Retina (tissue), 1 donor: ENCODE measurements around the gene RBBP8NL.

Source experiments
- DNase-seq: peaks from one replicate; pipeline ENCODE4 v3.0.0-alpha.2; 2016

The RBBP8NL gene

DNA sequence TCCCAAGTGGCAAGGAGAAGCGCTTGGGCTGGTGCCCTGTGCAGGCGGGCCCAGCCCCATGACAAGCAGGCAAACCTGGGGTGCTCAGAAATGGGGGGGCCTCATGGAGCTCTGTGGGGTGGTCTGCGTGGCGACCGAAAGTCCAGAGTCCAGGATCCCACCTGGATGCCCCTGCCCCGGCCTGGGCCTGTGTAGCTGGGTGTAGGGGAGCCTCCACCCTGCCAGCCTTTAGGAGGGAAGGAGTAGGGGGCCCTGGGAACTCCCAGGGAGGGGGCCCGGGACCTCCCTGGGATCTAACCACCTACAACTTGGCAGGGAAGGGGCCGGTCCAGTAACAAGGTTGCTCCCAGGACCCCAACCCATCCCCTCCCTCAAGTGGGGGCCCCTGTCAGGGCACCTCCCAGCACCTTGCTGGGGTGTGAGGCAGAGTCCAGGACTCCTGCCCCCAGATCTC, 55.7 kb downstream of the RBBP8NL start:
- DNase-seq: no peak

DNA sequence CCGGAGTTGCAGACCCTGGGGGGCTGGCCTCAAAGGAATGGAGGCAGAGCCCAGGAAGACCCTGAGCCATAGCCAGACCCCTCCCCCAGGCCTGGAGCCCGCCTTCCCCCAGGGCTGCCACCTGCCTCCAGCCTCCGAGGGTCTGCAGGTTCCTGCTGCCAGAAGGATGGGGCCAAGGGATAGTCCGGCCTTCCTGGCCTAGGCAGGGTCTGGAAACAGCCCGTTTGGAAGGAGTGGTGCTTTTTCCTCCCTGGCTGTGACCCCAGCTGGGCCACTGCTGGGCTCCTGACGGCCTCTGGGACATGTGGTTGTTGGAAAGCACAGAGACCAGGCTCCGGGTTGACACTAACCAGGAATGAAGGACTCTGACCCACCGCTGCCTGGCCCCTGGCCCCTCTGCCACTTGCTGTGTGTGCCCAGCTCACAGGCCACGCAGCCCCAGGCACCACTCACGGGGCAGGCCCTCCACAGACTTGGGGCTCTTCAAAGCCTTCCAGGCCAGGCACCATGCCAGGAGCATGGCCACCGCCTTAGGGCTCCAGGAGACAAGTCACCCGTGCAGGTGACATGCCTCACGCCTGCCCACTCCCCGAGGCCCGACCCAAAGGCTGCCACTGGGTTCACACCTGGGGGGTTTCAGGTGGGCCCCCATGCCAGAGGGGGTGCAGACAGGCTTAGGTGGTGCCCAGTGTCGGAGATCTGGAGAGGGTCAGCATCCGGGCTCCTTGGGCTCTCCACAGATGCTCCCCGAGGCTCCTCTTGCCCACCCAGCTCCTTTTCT, 56.3 kb downstream of the RBBP8NL start:
- peak; percentile 44 for DNase-seq

DNA sequence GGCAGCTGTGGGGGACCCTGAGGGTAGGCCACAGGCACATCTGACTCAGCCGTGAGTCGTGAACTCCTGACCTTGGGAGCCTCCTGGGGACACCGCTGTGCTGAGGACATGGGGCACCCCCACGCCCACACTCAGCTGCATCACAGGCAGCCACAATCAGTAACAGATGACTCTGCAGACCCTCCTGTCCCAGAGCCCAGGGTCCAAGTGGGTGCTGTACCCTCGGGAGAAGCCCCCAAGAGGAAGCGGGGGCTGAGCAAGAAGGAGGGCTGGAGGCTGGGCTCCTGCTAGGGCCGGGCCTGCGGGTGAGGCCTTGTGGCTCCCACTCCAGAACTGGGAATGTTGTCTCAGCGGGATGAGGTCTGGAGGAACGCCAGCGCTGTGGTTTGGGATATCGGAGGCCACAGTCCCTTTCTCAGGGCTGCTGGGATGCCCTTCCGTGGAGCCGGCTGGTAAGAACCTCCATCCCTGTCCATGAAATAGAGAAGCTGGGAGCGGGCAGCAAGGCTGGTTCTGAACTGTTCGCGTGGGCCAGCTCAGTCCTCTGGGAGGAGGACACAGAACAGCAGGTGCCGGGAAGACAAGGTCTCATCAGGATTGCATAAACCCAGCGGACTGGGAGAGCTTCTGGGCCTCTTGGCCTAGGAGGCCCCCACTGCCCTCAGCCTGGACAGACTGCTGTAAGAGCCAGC, 57.1 kb downstream of the RBBP8NL start:
- DNase-seq: peak; percentile 19

DNA sequence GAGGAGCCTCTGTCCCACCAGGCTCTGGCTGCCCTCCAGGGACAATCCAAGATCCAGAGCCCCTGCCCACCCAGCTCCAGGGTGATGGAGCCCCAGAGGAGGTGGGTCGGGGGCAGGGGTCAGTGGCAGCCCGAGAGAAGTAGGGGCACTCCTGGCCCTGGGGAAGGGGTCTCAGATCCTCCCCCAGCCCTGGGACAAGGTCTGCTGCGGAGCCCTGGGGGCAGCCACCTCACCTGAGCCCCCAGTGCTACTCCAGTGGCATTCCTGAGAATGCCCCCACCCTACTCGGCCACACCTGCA, 57.6 kb downstream of the RBBP8NL start:
- DNase-seq: peak; percentile 14

DNA sequence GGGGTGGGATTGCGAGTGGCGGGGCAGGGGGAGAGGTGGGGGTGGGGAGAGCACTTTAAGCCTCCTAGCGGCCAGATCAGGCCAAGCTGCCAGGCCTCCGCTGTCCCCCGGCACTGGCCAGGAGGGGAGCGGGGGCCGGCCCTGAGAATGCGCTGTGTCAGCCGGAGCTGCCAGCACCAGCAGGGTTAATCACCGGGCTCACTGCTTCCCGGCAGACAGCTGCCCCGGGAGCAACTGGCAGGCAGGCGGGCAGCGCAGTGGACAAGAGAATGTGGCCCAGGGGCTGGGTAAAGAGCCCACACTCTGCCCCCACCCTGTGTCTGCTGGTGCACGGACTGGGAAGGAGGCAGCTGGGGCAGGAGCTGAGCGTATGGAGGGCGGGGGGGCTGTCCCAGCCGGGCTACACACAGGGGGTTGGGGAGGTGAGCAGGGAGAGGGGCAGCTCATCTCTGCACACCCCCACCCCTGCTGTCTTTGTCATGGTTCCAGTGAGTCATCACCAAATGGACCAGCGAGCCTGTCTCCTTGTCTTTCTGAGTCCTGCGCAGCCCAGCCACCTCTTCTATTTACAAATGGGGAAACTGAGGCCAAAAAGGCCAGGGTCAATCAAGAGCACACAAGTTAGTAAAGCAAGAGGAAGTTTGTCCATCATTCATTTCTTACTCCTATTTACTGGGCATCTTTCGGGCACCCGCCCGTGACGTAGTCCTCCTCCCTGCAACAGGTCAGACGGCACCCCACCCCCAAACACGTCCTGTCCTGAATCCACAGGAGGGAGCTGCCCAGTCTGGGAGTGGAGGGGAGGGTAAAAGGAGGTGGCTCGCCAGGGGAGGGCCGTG, 58.1 kb downstream of the RBBP8NL start:
- DNase-seq: peak; percentile 79

DNA sequence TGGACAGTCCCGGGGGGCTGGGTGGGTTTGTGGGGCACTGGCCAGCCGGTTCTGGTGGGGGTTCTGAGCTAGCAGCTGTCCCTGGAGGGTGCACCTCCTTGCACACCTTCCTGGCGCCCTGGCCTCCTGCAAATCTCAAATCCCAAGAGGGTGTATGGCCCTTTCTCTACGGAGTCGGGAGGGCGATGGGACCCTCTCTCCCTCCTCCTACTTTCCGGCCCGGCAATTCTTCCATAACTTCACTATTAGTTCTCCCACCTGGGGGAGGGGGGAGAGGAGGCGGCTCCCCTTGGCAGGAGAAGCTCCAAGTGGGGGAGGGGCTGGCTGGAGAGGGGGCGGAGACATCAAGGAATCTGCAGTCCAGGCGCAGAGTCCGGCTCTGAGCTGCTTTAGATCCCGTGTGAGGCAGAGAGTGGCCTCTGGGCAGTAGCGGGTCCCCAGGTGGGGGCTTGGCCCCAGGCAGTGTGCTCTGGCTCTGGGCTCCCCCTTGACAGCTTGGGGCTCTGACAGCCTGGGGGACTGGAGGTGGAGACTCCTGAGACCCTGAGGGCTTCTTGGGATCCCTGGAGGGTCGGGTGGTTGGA, 58.9 kb downstream of the RBBP8NL start:
- DNase-seq: peak; percentile 68

DNA sequence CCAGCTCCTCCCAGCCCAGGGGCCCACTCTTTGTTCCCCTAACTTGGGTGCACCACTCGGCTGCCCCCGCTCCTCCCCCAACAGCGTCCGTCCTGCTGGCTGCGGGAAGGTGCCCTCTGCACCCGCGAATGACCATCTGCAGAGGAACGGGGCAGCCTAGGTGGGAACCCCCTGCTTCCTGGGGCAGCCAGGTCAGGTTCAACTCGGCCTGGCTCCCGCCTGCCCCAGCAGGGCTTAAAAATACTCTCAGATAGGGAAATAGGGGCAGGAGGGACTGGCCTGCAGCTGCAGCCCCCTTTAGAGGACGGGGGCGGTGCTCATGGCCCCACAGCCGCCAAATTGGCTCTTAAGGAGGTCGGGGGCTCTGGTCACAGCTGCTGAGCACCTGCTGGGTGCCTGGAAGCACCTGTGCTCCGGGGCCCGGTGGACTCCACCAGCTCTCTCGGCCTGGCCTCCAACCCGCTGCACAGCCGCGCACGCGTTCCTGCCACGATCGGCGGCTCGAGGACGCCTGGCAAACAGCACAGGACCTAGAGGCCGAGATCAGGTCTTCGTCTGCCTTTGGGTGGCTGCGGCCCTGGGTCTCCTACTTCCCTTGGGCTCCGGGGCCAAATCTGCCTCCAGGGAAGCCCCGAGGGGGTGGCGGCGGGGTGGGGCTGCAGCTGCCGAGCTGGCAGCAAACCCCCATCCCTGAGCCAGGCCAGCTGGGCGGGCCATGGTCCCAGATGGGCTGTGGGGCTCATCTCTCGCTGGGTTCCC, 59.5 kb downstream of the RBBP8NL start:
- DNase-seq: peak; percentile 79

DNA sequence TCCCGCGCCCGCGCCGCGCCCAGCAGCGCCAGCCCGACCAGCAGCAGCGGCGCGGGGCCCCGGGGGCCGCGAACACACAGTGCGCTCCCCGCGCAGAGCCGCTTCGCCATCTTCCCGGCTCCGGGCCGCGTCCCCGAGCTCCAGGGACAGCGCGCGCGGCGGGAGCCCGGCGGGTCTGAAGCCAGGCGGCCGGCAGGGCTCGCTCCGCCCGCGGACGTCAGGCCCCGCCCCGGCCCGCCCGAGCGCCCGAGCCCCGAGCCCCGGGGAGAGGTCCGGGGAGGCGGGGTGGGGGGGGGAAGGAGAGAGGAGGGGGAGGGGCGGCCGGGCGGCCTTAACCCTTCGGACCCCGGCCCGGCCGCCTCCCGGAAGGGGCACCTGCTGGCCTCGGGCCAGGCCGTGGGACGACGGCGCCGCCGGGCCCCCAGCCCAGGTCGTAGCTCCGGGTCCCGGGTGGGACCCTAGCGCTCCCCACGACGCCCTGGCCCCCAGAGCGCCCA, 60.2 kb downstream of the RBBP8NL start, which contains the start of gene LAMA5:
Gene LAMA5 (minus strand): TSS at position 177 of the 497 bp plus-strand sequence. CDS start 67 bp downstream, at position 110.
- DNase-seq: no peak

DNA sequence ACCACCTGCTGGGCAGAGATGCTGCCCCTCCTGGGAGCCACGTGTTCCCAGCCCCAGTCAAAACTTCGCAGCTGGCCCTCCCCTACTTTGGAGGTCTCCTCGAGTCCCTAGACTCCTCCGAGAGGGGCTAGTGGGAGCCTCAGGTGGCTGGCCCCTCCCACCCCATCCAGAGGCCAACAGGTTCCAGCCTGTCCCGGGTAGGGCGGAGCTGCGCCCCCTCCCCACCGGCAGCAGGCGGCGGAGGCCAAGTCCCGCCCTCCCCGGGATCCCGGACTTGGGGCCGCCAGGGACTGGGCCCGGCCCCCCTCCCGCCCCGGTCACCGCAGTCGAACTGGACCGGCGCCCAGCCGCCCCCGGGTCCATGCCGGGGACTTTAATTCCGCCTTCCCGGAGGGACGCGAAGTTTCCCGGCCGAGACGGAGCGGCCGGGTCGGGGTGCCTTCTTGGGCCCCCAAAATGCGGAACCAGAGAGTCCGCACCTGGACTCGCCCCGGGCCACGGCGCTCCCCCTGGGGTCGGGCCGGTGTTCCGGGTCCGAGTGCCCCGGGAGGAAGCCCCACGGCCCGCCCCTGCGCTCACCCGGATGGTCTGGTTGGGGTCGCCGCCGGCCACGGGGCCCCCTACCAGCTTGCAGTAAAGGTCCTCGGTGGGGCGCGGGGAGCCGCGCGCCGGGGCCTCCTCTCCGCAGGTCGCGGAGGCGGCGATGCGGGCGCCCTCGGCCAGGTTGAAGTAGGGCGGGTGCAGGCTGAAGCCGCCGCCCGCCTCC, 60.8 kb downstream of the RBBP8NL start:
- DNase-seq: peak; percentile 47

DNA sequence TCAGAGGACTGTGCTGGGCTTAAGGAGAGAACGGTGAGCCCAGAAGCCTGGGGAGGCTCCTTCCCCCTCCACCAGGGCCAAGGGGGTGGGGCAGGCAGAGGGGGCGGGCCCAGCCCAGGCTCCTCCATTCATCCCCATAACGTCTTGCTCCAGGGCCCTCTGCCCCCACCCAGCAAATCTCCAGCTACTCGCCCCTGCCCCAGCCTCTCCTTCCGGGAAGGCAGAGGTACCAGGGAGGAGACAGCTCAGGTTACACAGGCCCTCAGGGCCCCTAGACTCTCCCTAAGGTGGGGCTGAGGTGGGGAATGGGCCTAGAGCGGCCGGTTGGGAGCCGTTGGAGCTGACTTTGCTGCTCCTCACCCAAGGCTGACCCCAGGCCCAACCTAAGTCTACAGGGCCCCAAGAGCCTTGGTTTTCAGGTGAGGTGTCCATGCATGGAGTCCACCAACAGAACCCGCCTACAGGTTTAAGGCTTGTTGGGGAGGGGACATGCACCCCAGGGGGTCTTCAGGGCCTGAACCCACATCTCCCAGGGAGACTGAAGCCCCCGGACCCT, 61.4 kb downstream of the RBBP8NL start:
- peak; percentile 39 for DNase-seq

DNA sequence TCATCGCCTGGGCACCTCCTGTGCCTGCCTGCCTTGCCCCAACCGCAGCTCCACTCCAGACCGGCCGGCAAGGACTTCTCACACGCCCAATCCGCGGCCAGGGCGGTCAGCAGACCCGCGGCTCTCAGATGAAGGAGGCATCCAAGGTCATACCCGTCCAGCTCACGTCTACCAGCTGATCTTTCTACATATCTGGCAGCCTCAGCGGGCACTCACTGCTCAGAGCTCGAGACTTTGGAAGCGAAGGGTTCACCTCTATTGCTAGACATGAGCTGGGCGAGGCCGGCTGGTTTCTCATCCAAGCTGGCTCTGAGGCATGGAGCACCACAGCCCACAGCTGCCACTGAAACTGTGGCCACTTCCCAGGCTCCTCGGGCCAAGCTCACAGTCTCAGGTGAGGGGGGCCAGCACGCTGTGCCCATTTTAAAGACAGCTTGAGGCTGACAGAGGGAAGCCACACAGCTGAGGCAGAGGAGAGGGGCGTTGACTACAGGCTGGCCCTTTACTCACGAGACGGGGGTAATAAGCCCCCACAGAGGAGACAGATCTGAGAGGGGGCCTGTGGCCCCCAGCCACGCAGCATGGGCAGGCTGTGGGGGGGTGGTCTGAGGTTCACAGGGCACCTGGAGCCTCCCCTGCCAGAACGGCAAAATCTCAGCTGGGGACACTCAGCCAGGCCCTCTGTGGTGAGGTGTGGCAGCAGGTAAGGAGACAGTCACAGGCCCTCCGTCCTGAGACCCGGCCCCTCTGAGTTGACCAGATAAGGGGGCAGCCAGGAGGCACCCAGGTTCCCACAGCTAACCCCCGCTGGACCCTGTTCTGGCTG, 62.2 kb downstream of the RBBP8NL start:
- no peak for DNase-seq

DNA sequence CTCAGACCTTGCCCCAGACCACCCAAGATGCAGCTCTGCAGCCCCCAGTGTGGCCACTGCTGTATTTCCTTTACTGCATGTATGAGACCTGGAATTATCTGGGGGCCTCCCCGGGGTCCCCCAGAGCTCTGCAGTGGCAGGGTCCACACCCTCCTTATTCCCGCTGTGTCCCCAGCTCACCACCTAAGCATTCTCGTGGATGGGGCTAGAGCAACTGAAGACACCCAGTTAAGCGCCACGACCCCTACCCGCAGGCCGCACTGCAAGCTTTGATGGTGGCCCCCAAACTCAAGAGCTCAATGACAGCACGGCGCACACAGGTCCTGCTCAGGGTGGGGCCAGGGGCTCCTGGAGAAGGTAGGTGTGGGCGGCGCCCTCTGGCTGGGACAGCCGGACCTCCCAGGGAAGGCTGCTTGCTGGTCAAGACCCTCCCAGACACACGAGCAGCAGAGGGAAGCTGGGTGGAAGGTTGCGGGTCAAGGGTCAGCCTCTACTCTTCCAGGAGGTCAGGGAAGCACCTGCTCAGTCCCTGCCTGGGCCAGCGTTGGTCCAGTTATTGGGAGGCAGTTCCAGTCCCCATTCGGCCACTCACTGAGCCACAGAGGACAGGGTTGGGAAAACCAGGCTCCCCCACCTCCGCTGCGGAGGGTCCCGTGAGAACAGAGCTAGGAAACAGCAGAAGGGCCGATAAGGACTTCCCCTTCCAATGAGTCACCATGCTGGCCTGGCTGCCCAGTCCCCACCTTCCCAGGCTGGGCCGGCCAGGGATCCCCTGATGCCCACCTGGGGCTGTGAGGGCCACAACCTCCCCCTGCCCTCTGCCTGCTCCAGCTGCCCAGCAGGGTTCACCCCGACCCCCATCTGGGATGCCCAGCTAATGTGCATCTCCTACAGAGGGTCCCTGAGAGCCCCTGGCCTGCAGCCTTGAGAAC, 63.2 kb downstream of the RBBP8NL start:
- DNase-seq: peak; percentile 33

DNA sequence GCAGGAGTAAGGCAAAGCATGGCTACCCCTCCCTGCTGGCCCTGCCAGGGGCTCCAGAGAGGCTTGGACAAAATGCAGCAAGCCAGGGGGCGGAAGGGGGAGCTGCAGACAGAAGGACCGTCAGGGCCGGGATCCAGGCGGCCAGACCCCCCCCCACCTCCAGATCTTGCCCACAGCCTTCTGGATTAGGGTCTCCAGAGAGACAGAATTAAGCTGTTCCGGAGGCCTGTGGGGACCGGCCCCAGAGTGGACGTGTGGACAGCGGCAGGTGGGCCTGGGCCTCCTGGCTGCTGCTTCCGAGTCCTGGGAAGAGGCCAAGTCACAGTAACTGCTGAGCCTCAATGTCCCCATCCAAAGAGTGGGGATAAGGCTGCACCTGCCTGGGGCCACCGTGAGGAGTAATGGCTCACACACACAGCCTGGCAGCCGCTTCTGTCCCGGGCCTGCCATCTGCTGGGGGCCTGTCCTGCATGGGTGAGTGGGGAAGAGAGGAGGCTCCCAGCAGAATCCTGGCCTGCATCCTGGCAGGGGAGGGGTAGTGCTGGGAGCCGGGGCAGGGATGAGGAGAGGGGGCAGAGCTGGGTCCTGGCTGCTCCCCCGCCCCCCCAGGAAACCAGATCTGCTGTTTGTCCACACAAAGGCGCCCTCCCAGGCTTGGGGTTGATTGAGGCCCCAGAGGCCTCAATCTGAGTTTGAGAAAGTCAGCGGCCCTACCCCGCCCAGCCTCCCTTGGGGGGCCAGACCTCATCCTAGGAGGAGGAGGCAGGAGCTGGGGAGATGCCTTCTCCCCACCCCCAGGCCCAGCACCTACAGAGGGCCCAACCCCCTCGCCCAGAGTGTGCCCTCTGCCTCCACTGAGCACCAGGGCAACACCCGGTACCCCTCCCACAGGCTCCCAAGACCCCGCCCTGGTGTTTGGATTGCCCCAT, 64.1 kb downstream of the RBBP8NL start:
- peak; percentile 42 for DNase-seq

DNA sequence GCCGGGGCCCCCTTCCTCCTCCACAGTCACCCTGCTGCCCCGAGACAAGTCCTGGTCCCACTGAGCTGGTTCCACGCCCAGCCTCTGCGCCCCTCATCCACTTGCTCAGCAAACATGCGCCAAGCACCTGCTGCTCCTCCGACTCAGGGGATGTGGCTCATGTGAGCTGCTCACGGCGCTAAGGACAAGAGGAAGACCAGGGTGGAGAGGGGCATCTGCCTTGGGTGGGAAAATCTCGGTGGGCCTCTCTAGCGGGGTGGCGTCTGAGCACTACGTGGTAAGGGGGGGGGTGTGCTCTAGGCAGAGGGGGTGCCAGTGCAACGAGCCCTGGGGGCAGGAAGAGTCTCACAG, 64.8 kb downstream of the RBBP8NL start:
- peak; percentile 21 for DNase-seq

DNA sequence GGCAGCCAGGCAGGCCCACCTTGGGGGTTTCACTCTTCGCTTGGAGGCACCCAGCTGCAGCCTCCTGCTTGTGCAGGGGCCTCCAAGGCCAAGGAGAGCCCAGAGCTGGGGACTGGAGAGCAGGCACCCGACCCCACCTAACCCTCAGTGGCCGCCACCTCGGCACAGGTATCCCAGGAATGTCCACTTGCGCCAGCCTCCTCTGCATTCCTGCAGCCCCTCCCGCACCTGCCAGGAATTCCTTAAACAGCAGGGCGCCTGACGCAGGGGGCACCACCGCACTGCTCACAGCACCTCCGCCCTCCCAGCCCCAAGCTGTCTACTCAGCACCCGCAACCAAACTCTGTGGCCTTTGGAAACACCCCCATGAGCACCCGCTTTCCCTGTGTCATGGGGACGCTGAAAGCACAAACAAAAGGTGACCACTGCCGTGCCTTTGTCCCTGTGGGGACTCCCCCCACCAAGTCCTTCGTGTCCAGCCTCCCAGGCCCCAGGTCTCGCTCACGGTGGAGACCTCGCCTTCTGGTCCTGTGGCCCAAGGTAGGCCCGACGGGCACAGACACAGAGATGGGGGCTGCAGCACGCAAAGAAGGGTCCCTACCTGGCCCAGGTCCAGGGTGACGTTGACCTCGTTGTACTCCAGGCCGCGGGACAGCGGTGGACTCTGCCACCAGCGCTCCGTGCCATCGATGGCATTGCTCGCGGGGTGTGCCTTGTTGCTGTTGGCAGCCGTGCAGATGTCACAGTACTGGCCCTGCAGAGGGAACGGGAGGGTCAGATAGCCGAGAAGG, 65.3 kb downstream of the RBBP8NL start:
- no peak for DNase-seq

DNA sequence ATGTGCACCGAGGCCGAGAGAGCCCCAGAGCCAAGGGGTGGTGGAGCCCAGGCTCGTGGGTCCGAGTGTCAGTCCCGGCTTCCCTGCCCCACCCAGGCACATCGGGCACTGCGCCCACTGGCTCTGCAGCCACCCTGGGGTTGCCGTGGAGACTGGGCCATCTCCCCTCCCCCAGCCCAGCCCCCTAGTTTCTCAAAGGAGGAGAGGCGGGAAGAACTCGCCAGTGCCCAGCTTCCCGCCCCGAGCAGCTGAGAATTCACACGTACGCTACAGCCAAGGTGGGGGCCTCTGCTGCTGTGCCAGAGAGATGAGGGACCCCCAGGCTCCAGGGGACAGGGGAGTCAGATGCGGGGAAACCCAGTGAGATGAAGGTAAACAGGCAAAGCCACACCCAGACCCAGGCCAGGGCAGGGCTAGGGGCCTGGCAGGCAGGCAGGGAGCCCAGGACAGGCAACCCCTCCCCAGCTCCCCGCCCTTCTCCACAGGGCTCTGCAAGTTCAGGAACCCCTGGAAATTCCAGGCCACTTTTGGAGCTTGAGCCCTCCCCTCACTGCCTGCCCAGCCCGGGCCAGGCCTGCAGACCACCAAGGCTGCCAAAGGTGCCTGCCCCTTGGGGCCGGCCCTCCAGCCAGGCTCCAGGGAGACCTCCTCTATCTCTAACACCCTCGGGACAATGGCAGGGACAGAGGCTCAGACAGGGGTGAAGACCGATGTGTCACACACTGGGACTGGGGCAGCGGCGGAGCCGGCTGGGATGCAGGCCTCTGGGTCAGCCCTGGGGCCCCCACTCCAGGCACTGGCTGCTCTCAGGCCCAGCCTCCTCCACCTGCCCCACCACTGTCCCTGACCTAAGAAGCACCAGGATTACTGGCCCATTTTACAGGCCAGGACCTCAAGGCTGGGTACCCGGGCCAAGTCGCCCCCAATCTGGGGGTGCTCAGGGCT, 66.2 kb downstream of the RBBP8NL start:
- DNase-seq: peak; percentile 40
